A673 (cell line): Measurements from ENCODE around the gene RGP1.

Experiments used
- CTCF ChIP-seq: fragments of 300-800, 200-600 bp; sonication (generic); conservative IDR thresholded peaks from 2 replicates; pipeline ENCODE4 v1.5.1; 2017; ENCODE audit warnings: low read depth, mild to moderate bottlenecking, antibody characterized with exemption, low read length, moderate library complexity, mixed read lengths
- EZH2 ChIP-seq: fragments of 200-600 bp; sonication (generic); IDR thresholded peaks from 2 replicates; pipeline ENCODE4 v1.6.1; 2017; ENCODE audit warnings: borderline replicate concordance, low read depth, mild to moderate bottlenecking, mixed read lengths, antibody characterized with exemption, low read length; ENCODE audit not compliant: poor library complexity, severe bottlenecking

- TF ChIP-seq CTCF (no peak), EZH2 (no peak)
These were observed 5.2 kb downstream of the RGP1 start, which contains the start of gene MSMP for GRCh38 chr9:35754264-35754663.
